ENCODE measurements around the gene DNAH12. TPM values are rescaled to one million over a fixed set of nuclear protein-coding genes. Genes with fewer than 3 reads are reported as not detected.

Gene DNAH12
- total and polyA plus RNA-seq, 2 of the 4 experiments (the other 2 are of a cell fraction): under 0.01 to 0.02 TPM

DNA sequence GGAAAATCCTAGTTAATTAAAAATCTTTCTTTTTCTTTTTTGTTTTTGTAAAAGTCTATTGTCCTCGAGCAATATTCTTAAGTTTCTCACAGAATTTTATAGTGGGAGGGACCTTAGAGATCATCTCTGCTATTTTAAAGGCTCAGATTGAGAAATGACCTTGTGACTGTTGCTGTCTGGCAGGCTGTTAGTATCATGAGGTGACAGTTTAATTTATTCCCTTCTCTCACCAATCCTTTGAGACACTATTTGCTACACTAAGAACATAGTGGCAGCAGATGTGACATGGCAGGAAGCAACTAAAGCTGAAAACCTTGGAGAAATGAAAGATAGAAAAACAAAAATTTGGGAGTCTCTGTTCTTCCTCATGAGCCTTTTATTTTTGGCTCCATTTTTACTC is 291.7 kb downstream of the DNAH12 start:
- H3K23ac ChIP-seq (ENCODE audit: low read depth, low read length): no peak overlapping the region
- no peak overlapping the region for H3K4ac ChIP-seq (ENCODE audit: low read depth, low read length)
- dilution Hi-C loops (cut with HindIII; ENCODE audit: low sequenced_read_pairs, unreplicated experiment) (no loop called here), in situ Hi-C loops (cut with MboI; ENCODE audit: low sequenced_read_pairs) (no loop called here), intact Hi-C loops (cut with micrococcal nuclease) (no loop called here)
- peaks cover 21% of the 10 kb centered on the region for H3K36me3 ChIP-seq (ENCODE audit: control insufficient read depth, insufficient read depth, low read length)
- no peak overlapping the region for H2BK15ac ChIP-seq (ENCODE audit: low read depth, low read length)
- H4K20me1 ChIP-seq (ENCODE audit: insufficient read depth, low read length): no peaks in the 10 kb centered on the region
- no peak for ATAC-seq (ENCODE audit: low read depth)
- no peak overlapping the region for H3K14ac ChIP-seq (replicated peaks; ENCODE audit: low read depth, low read length)
- H3K79me1 ChIP-seq (ENCODE audit: low read depth in 1 of 2, low read length in 2 of 2): no peaks in the 10 kb centered on the region
- H2AK9ac ChIP-seq (replicated peaks; ENCODE audit: low read depth, low read length, poor library complexity): no peak overlapping the region
- H3K4me3 ChIP-seq (ENCODE audit: insufficient read depth, low read depth, low read length): no peak overlapping the region
- TF ChIP-seq, protein P1, sequence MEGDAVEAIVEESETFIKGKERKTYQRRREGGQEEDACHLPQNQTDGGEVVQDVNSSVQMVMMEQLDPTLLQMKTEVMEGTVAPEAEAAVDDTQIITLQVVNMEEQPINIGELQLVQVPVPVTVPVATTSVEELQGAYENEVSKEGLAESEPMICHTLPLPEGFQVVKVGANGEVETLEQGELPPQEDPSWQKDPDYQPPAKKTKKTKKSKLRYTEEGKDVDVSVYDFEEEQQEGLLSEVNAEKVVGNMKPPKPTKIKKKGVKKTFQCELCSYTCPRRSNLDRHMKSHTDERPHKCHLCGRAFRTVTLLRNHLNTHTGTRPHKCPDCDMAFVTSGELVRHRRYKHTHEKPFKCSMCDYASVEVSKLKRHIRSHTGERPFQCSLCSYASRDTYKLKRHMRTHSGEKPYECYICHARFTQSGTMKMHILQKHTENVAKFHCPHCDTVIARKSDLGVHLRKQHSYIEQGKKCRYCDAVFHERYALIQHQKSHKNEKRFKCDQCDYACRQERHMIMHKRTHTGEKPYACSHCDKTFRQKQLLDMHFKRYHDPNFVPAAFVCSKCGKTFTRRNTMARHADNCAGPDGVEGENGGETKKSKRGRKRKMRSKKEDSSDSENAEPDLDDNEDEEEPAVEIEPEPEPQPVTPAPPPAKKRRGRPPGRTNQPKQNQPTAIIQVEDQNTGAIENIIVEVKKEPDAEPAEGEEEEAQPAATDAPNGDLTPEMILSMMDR (conservative IDR thresholded peaks at IDR 0.05; ENCODE audit: low read depth, low read length): no peak
- TF ChIP-seq NFE2L2 (IDR thresholded peaks at IDR 0.05; ENCODE audit: low read depth, low read length) (no peak), RCOR1 (IDR thresholded peaks at IDR 0.05; ENCODE audit: insufficient replicate concordance, low read length) (no peak), MAFK (IDR thresholded peaks at IDR 0.05; ENCODE audit: low read depth, low read length) (no peak), MXI1 (IDR thresholded peaks at IDR 0.05; ENCODE audit: borderline replicate concordance, low read depth, low read length) (no peak), SMC3 (IDR thresholded peaks at IDR 0.05; ENCODE audit: low read depth, low read length) (no peak), POLR2A (IDR thresholded peaks at IDR 0.05; ENCODE audit: low read depth, low read length) (no peak), CHD1 (IDR thresholded peaks at IDR 0.05; ENCODE audit: low read depth, low read length) (no peak), CEBPB (IDR thresholded peaks at IDR 0.05; ENCODE audit: low read depth, low read length) (no peak), RAD21 (IDR thresholded peaks at IDR 0.05; ENCODE audit: low read length) (no peak), MAZ (IDR thresholded peaks at IDR 0.05; ENCODE audit: borderline replicate concordance, low read depth, low read length) (no peak), BHLHE40 (IDR thresholded peaks at IDR 0.05; ENCODE audit: low read depth, low read length) (no peak), FOS (IDR thresholded peaks at IDR 0.05; ENCODE audit: low read depth, low read length) (no peak), RFX5 (IDR thresholded peaks at IDR 0.05; ENCODE audit: low read depth, low read length) (no peak)
- TF ChIP-seq, protein P2, sequence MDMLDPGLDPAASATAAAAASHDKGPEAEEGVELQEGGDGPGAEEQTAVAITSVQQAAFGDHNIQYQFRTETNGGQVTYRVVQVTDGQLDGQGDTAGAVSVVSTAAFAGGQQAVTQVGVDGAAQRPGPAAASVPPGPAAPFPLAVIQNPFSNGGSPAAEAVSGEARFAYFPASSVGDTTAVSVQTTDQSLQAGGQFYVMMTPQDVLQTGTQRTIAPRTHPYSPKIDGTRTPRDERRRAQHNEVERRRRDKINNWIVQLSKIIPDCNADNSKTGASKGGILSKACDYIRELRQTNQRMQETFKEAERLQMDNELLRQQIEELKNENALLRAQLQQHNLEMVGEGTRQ (IDR thresholded peaks at IDR 0.05; ENCODE audit: low read depth, low read length): no peak
- TF ChIP-seq, protein P3, sequence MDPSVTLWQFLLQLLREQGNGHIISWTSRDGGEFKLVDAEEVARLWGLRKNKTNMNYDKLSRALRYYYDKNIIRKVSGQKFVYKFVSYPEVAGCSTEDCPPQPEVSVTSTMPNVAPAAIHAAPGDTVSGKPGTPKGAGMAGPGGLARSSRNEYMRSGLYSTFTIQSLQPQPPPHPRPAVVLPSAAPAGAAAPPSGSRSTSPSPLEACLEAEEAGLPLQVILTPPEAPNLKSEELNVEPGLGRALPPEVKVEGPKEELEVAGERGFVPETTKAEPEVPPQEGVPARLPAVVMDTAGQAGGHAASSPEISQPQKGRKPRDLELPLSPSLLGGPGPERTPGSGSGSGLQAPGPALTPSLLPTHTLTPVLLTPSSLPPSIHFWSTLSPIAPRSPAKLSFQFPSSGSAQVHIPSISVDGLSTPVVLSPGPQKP (IDR thresholded peaks at IDR 0.05; ENCODE audit: borderline replicate concordance, low read depth, low read length): no peak
- no TSS peak for BruUV-seq (replicated peaks)
- WGBS, 2 experiments (ENCODE audit: extremely low coverage in 2 of 2, insufficient read length in 1 of 2): no CpG with 5 or more reads among the region's 1 CpG
- H3K27me3 ChIP-seq (ENCODE audit: control insufficient read depth, insufficient read depth, low read length): no peaks in the 10 kb centered on the region
- H3K9ac ChIP-seq (ENCODE audit: low read depth, low read length): no peak overlapping the region
- no peak overlapping the region for H2AFZ ChIP-seq (replicated peaks; ENCODE audit: low read length, poor library complexity)
- H4K5ac ChIP-seq (ENCODE audit: low read depth, low read length): no peak overlapping the region
- H3K27ac ChIP-seq (ENCODE audit: insufficient read depth, low read length): no peak overlapping the region
- POLR2A ChIA-PET (ENCODE audit: unreplicated experiment): interaction anchor here (0.5 kb wide), 1 partner anchor 18 kb away, joined by 47 read pairs; no protein-coding TSS in a partner anchor
- no peak overlapping the region for H2AK5ac ChIP-seq (ENCODE audit: low read depth, low read length)
- H3K9me3 ChIP-seq (ENCODE audit: control insufficient read depth, insufficient read depth, low read length): no peaks in the 10 kb centered on the region
- no peak overlapping the region for H3K4me2 ChIP-seq (ENCODE audit: low read depth, low read length)
- no peak overlapping the region for H2BK20ac ChIP-seq (ENCODE audit: low read depth, low read length)
- H3K56ac ChIP-seq (ENCODE audit: extremely low read depth, insufficient read depth, low read length): no peak overlapping the region
- no peak overlapping the region for H3K18ac ChIP-seq (ENCODE audit: low read depth, low read length)
- CTCF ChIA-PET: no interaction called here
- no peak overlapping the region for H2BK5ac ChIP-seq (ENCODE audit: low read depth, low read length, poor library complexity, severe bottlenecking)
- no peak for DNase-seq
- H4K8ac ChIP-seq (ENCODE audit: low read depth in 2 of 2, low read length in 2 of 2): no peak overlapping the region
- H3K4me1 ChIP-seq (ENCODE audit: control insufficient read depth, insufficient read depth, low read length): no peaks in the 10 kb centered on the region
- no peaks in the 10 kb centered on the region for H3K9me1 ChIP-seq (ENCODE audit: insufficient read depth, low read length)
- H2BK120ac ChIP-seq (ENCODE audit: low read depth, low read length): no peak overlapping the region
- H4K91ac ChIP-seq (ENCODE audit: insufficient read depth, low read depth, low read length): no peak overlapping the region

Measured in IMR-90 (cell line).